GM12891 (cell line): Measurements from ENCODE around the gene FDX2.

Source experiments
- PAX5 ChIP-seq: IDR thresholded peaks from 2 replicates; pipeline ENCODE4 v1.6.1; 2011; ENCODE audit warnings: low read length, moderate library complexity, mild to moderate bottlenecking; ENCODE audit not compliant: insufficient read depth, severe bottlenecking
- POLR2A ChIP-seq: IDR thresholded peaks from 2 replicates; pipeline ENCODE4 v1.6.1; 2011; ENCODE audit warnings: low read depth, low read length, control low read depth
- POLR2AphosphoS5 ChIP-seq: IDR thresholded peaks from 2 replicates; pipeline ENCODE4 v1.6.1; 2011; ENCODE audit warnings: low read depth, low read length, control low read depth
- POU2F2 ChIP-seq: IDR thresholded peaks from 2 replicates; pipeline ENCODE4 v1.6.1; 2011; ENCODE audit warnings: low read depth, mild to moderate bottlenecking, control low read depth, low read length, moderate library complexity
- SPI1 ChIP-seq: IDR thresholded peaks from 2 replicates; pipeline ENCODE4 v1.6.1; 2011; ENCODE audit warnings: low read depth, low read length, control low read depth
- TAF1 ChIP-seq: IDR thresholded peaks from 2 replicates; pipeline ENCODE4 v1.6.1; 2011; ENCODE audit warnings: low read depth, low read length, control low read depth

- TF ChIP-seq POLR2A (no peak), POLR2AphosphoS5 (no peak), TAF1 (no peak), SPI1 (no peak), POU2F2 (no peak), PAX5 (no peak)
These were observed 35.9 kb downstream of the FDX2 start for GRCh38 chr19:10279737-10280442.
